BJ (cell line): ENCODE measurements around the gene RAET1L. TPM values are rescaled to one million over a fixed set of nuclear protein-coding genes. Genes with fewer than 3 reads are reported as not detected.

Experiments
- CTCF ChIA-PET: fragments of 350-600 bp; formaldehyde crosslinking; extraction: SDS; loops from one replicate; lab custom pipeline; 2021; ENCODE audit warnings: antibody characterized with exemption, inconsistent platforms; lab: Yijun Ruan, JAX
- POLR2A ChIA-PET: fragments of 300-600 bp; sonication (Branson Sonifier 250); formaldehyde crosslinking; extraction: SDS; loops from one replicate; lab custom pipeline; 2021; ENCODE audit warnings: antibody characterized with exemption; lab: Charles Lee
- DNase-seq: peaks from one replicate; pipeline ENCODE4 v3.0.0-alpha.2; 2011; ENCODE audit warnings: low read depth
- H3K27me3 ChIP-seq: 2 replicates; pipeline ENCODE4 v1.6.0; 2011; ENCODE audit warnings: low read length; ENCODE audit not compliant: control insufficient read depth, insufficient read depth
- H3K36me3 ChIP-seq: 2 replicates; pipeline ENCODE4 v1.5.1; 2011; ENCODE audit warnings: low read length; ENCODE audit not compliant: control insufficient read depth, insufficient read depth
- H3K4me3 ChIP-seq: 2 replicates; pipeline ENCODE4 v1.5.1; 2011; ENCODE audit warnings: low read depth, mild to moderate bottlenecking, control low read depth, low read length
- polyA plus RNA-seq: library from polyadenylated mRNA; depleted of rRNA; stranded (reverse); fragments of >200 nt; gene quantifications from 2 replicates; pipeline ENCODE4 v1.2.3, GENCODE V29; 2011
- TF ChIP-seq, protein P1 (sequence below): IDR thresholded peaks from 2 replicates; pipeline ENCODE4 v1.5.1; 2011; ENCODE audit warnings: low read depth, mild to moderate bottlenecking, control low read depth, inconsistent platforms, low read length, moderate library complexity; ENCODE audit not compliant: insufficient read depth

The RAET1L gene
- polyA plus RNA-seq, 1 experiment, result not detected

DNA sequence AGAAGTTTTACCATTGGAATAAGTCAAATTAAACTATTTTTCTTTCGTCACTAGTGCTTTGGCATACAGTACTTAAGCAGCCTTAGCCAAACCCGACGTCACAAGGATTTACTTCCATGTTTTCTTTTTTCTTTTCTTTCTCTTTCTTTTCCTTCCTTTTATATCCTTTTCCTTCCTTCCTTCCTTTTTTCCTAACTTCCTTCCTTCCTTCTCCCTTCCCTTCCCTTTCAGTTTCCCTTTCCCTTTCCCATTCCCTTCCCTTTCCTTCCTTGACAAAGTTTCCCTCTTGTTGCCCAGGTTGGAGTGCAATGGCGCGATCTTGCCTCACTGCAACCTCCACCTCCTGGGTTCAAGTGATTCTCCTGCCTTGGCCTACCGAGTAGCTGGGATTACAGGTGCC lies 33.7 kb upstream of the RAET1L start:
- no peak for DNase-seq
- no peaks in the 10 kb centered on the region; the same call in 1 of the 2 replicates for H3K36me3 ChIP-seq
- TF ChIP-seq, protein P1, sequence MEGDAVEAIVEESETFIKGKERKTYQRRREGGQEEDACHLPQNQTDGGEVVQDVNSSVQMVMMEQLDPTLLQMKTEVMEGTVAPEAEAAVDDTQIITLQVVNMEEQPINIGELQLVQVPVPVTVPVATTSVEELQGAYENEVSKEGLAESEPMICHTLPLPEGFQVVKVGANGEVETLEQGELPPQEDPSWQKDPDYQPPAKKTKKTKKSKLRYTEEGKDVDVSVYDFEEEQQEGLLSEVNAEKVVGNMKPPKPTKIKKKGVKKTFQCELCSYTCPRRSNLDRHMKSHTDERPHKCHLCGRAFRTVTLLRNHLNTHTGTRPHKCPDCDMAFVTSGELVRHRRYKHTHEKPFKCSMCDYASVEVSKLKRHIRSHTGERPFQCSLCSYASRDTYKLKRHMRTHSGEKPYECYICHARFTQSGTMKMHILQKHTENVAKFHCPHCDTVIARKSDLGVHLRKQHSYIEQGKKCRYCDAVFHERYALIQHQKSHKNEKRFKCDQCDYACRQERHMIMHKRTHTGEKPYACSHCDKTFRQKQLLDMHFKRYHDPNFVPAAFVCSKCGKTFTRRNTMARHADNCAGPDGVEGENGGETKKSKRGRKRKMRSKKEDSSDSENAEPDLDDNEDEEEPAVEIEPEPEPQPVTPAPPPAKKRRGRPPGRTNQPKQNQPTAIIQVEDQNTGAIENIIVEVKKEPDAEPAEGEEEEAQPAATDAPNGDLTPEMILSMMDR, result no peak
- ChIA-PET CTCF (no interaction called here), POLR2A (no interaction called here)
- H3K4me3 ChIP-seq, result no peak overlapping the region
- peaks cover 6% of the 10 kb centered on the region for H3K27me3 ChIP-seq

DNA sequence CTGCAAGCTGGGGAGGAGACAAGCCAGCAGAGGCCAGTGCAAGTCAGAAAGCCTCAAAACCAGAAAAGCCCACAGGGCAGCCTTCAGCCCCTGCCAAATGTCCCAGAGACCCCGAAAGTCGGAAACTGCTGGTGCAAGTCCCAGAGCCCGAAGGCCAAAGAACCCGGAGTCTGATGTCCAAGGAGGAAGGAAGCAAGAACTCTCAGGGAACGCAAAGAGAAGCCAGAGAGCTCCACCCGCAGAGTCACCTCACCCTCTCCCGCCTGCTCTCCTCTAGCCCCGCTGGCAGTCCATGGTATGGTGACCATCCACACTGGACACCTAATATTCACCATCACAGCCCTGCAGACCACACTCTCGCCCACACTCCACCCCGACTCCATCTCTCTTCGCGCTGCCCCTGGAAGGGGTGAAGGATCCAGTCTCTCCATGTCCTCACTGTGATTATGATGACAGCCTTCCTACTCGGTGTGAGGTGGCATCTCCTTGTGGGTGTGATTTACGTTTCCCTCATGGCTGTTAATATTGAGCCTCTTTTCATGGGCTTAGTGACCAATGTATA lies 33.0 kb upstream of the RAET1L start:
- TF ChIP-seq, protein P1, result no peak
- DNase-seq, result no peak
- CTCF ChIA-PET, result interaction anchor here (0.7 to 1.5 kb wide), 4 partner anchors 10 to 66 kb away, joined by 3 read pairs; partner anchors contain the start of gene ULBP3
- Histone ChIP-seq H3K4me3 (no peak overlapping the region), H3K27me3 (peaks cover 6% of the 10 kb centered on the region), H3K36me3 (no peaks in the 10 kb centered on the region)
- POLR2A ChIA-PET, result no interaction called here

DNA sequence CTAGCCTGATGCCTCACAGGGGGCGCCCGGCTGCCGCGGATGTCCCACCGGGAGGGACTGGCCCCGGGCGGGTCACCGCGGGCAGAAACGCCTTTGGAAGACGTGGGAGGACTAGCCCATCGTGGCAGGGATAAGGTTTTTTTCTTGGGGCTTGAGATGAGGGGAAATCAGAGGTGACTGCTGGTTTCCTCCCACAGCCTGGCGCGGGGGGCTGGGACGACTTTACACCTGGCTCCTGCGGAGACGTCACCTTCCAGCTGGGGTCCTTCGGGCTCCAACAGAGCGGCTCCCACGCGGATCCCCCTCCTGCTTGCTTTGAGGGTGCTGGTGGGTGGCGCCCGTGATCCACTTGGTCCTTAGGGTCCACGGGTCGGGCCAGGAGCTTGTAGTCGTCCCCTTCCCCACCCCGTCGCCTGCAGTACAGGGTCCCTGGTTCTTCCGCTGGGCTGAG lies 32.2 kb upstream of the RAET1L start:
- DNase-seq, result no peak
- TF ChIP-seq, protein P1, result no peak
- Histone ChIP-seq H3K4me3 (no peak overlapping the region), H3K36me3 (no peaks in the 10 kb centered on the region), H3K27me3 (peaks cover 9% of the 10 kb centered on the region)
- POLR2A ChIA-PET, result no interaction called here
- CTCF ChIA-PET, result interaction anchor here (0.7 to 1.6 kb wide), 3 partner anchors 14 to 337 kb away, joined by 3 to 4 read pairs (median 3); no protein-coding TSS in a partner anchor

DNA sequence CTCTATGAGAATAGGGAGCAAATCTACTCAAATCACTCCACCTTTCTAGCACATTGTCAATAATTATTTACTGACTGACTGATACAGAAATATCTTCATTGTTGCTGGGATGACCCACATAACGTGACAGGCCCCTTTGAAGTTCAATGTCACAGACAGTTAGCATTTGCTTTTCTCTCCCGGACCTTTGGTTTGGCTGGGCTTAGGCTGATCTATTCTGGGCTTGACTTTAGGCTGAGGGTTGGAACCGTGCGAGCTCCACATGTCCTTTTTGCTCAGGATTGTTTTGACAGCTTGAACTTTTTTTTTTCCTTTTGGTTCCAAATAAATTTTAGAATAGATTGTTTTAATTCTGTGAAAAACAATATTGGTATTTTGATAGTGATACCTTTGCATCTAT lies 31.6 kb upstream of the RAET1L start:
- Histone ChIP-seq H3K36me3 (no peaks in the 10 kb centered on the region), H3K27me3 (peaks cover 13% of the 10 kb centered on the region), H3K4me3 (no peak overlapping the region)
- ChIA-PET CTCF (interaction anchor here (0.6 to 1.6 kb wide), 3 partner anchors 14 to 338 kb away, joined by 3 to 4 read pairs (median 3); no protein-coding TSS in a partner anchor), POLR2A (no interaction called here)
- DNase-seq, result no peak
- TF ChIP-seq, protein P1, result no peak

DNA sequence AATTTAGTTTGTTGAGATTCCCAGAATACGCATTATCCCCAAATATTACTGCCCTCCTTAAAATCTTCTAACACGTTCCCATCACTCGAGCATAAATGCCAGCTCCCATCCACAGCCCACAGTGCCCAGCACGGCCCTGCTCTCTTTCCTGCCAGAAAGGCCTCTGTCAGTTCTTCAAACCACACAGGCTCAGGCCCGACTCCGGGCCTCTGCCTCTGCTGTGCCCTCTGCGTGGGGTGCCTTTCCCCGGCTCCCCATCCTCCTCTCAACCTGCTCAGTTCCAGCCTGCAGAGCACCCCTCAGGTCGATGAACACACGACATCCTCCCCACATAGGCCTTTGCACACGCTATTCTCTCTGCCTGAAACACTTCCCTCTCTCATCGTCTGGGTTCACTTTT lies 30.8 kb upstream of the RAET1L start:
- no peak overlapping the region for H3K4me3 ChIP-seq
- ChIA-PET POLR2A (no interaction called here), CTCF (interaction anchor here (1.6 to 5.0 kb wide), 2 partner anchors 13 to 339 kb away, joined by 4 to 29 read pairs; partner anchors contain the start of gene ULBP3)
- DNase-seq, result no peak
- H3K36me3 ChIP-seq, result no peaks in the 10 kb centered on the region
- TF ChIP-seq, protein P1, result no peak
- peaks cover 13% of the 10 kb centered on the region for H3K27me3 ChIP-seq
